Adrenal gland (tissue), 5 donors: Measurements from ENCODE around the gene CLIP1.

Source experiments
- POLR2A ChIP-seq, 2 donors: fragments of 450-650 bp; IDR thresholded peaks; one replicate each; pipeline ENCODE4 v1.6.1; 2017; ENCODE audit warnings: antibody characterized with exemption in 2 of 2, mild to moderate bottlenecking in 2 of 2, moderate library complexity in 1 of 2
- TF ChIP-seq, protein P1 (sequence below), 6 experiments: fragments of 450-650 bp in 4 of 6; fragments of 200-600 bp in 2 of 6; sonication (generic) in 1 of 6; IDR thresholded peaks; 1 replicate in 5 of 6; 2 replicates in 1 of 6; pipeline versions ENCODE4 v1.5.1 to v1.8.0; 2016 to 2021; ENCODE audit warnings: antibody characterized with exemption in 6 of 6, mild to moderate bottlenecking in 2 of 6, moderate library complexity in 1 of 6
- donor health status: DM: no; HTN: no; CAD: no.

DNA sequence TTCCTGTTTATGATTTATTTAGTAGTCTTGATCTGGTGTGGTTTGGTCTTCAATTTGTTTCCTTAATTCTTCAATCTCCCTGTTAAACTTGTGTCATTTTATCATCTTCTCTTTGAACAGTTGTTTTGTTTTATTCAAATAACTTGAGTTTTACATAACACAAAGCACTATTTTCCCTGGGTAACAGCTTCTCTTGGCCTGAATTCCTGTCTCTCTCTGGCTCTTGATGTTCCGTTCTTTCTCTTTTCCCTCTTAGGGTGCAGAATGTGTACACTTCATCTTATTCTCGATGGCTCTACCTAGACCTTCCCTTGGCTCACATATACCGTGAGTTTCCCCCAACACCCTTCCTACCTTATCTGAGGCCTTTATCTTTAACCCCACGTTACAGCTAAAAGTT lies 119.4 kb downstream of the CLIP1 start:
- TF ChIP-seq, protein P1, sequence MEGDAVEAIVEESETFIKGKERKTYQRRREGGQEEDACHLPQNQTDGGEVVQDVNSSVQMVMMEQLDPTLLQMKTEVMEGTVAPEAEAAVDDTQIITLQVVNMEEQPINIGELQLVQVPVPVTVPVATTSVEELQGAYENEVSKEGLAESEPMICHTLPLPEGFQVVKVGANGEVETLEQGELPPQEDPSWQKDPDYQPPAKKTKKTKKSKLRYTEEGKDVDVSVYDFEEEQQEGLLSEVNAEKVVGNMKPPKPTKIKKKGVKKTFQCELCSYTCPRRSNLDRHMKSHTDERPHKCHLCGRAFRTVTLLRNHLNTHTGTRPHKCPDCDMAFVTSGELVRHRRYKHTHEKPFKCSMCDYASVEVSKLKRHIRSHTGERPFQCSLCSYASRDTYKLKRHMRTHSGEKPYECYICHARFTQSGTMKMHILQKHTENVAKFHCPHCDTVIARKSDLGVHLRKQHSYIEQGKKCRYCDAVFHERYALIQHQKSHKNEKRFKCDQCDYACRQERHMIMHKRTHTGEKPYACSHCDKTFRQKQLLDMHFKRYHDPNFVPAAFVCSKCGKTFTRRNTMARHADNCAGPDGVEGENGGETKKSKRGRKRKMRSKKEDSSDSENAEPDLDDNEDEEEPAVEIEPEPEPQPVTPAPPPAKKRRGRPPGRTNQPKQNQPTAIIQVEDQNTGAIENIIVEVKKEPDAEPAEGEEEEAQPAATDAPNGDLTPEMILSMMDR (IDR thresholded peaks at IDR 0.05) = no peak
- no peak for TF ChIP-seq POLR2A (IDR thresholded peaks at IDR 0.05)
